ENCODE measurements around the gene APLP1.
A peak's percentile ranks its signal among the peaks of the same experiment; 100 is the strongest.

The APLP1 gene

DNA sequence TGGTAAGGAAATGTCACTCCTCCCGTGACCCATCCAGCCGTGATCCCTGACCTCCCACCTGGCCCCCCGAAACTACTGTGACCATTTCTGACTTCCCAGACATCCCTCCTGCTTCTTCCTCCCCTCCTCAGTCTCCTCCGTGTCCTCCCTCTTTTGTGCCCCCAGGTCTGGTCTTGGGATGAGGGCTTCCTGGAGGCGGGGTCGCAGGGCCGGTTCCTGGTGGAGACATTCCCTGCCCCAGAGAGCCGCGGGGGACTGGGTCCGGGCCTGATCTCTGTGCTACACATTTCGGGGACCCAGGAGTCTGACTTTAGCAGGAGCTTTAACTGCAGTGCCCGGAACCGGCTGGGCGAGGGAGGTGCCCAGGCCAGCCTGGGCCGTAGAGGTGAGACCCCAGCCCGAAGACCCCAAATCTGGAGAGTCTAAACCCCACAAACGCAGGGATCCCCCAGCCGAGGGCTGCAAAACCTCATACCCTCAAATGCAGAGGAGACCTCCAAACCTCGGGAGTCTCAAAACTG, 6.7 kb upstream of the APLP1 start:
- Histone ChIP-seq H2BK5ac (ENCODE audit: low read length) (peak overlapping the region; percentile 79), H3K9ac (ENCODE audit: low read depth, low read length, poor library complexity) (peak overlapping the region; percentile 78), H3K9me3 (replicated peaks in 1 of 2; ENCODE audit: control insufficient read depth in 2 of 2, insufficient read depth in 1 of 2, low read depth in 1 of 2, low read length in 2 of 2) (no peaks in the 10 kb centered on the region), H3K79me1 (ENCODE audit: low read depth, low read length) (no peaks in the 10 kb centered on the region), H3K23ac (ENCODE audit: low read depth, low read length, poor library complexity) (peak overlapping the region; percentile 52), H3K36me3 (replicated peaks in 1 of 2; ENCODE audit: control insufficient read depth in 2 of 2, insufficient read depth in 2 of 2, low read length in 2 of 2) (peaks cover 3% of the 10 kb centered on the region in 2 donors), H2BK12ac (ENCODE audit: low read length) (peak overlapping the region; percentile 92), H2BK15ac (ENCODE audit: low read length) (peak overlapping the region; percentile 98), H3K14ac (ENCODE audit: low read length) (peak overlapping the region; percentile 58), H3K4me3 (ENCODE audit: low read length in 2 of 2) (peak overlapping the region in 1 of 2 donors; percentile 70), H4K91ac (ENCODE audit: low read depth, low read length, poor library complexity) (no peak overlapping the region), H3K4ac (ENCODE audit: low read length) (peak overlapping the region; percentile 10), H3K27ac (replicated peaks; ENCODE audit: low read length) (peak overlapping the region; percentile 92), H3K4me1 (ENCODE audit: control insufficient read depth in 2 of 2, insufficient read depth in 1 of 2, low read depth in 1 of 2, low read length in 2 of 2) (peaks cover 14 to 19% of the 10 kb centered on the region in 2 donors), H4K8ac (ENCODE audit: low read depth, low read length) (no peak overlapping the region), H3K27me3 (ENCODE audit: control insufficient read depth in 3 of 3, insufficient read depth in 3 of 3, low read depth in 1 of 3, low read length in 3 of 3) (peaks cover 0 to 34% (median 0%) of the 10 kb centered on the region in 3 experiments), H2AFZ (ENCODE audit: low read length) (peak overlapping the region; percentile 83), H2BK120ac (ENCODE audit: low read depth, low read length) (peak overlapping the region; percentile 81), H2AK5ac (ENCODE audit: low read depth, low read length) (peak overlapping the region; percentile 90), H3K18ac (ENCODE audit: low read length) (peak overlapping the region; percentile 98), H3K4me2 (ENCODE audit: insufficient read depth, low read length, poor library complexity, severe bottlenecking) (peak overlapping the region; percentile 83)
- WGBS, 2 donors (ENCODE audit: extremely low coverage in 2 of 2, insufficient read length in 2 of 2, insufficient replicate concordance in 1 of 2): no CpG with 5 or more reads among the region's 19 CpGs
- DNase-seq (ENCODE audit: low spot score): no peak

DNA sequence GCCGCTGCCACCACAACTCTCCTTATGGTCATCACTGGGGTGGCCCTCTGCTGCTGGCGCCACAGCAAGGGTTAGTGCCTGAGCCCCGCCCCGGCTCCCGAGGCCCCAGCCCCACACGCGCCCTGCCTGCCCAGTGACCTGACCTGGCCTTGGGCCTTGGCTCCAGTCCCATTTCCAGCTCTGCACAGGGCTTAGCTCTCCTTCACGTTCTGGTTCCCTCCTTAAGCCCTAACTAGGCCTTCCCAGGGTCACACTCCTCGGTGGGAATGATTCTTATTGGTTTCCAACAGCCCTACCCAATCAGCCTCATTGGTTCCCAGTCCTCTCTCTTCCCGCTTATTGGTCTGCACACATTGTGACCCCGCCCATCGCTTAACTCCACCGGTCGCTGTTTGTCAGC, 5.8 kb upstream of the APLP1 start:
- H2BK120ac ChIP-seq (ENCODE audit: low read depth, low read length): no peak overlapping the region
- H3K23ac ChIP-seq (ENCODE audit: low read depth, low read length, poor library complexity): no peak overlapping the region
- H2BK12ac ChIP-seq (ENCODE audit: low read length): peak overlapping the region; percentile 47
- peaks cover 3% of the 10 kb centered on the region in 2 donors for H3K36me3 ChIP-seq (replicated peaks in 1 of 2; ENCODE audit: control insufficient read depth in 2 of 2, insufficient read depth in 2 of 2, low read length in 2 of 2)
- peak overlapping the region; percentile 90 for H2AK5ac ChIP-seq (ENCODE audit: low read depth, low read length)
- no peak overlapping the region for H2AFZ ChIP-seq (ENCODE audit: low read length)
- WGBS, 2 donors (ENCODE audit: extremely low coverage in 2 of 2, insufficient read length in 2 of 2, insufficient replicate concordance in 1 of 2): no CpG with 5 or more reads among the region's 14 CpGs
- peak overlapping the region; percentile 34 for H3K18ac ChIP-seq (ENCODE audit: low read length)
- peak overlapping the region; percentile 98 for H2BK15ac ChIP-seq (ENCODE audit: low read length)
- H3K4ac ChIP-seq (ENCODE audit: low read length): no peak overlapping the region
- no peak overlapping the region for H3K27ac ChIP-seq (replicated peaks; ENCODE audit: low read length)
- peaks cover 15 to 16% of the 10 kb centered on the region in 2 donors for H3K4me1 ChIP-seq (ENCODE audit: control insufficient read depth in 2 of 2, insufficient read depth in 1 of 2, low read depth in 1 of 2, low read length in 2 of 2)
- DNase-seq (ENCODE audit: low spot score): no peak
- peaks cover 0 to 29% (median 0%) of the 10 kb centered on the region in 3 experiments for H3K27me3 ChIP-seq (ENCODE audit: control insufficient read depth in 3 of 3, insufficient read depth in 3 of 3, low read depth in 1 of 3, low read length in 3 of 3)
- H3K79me1 ChIP-seq (ENCODE audit: low read depth, low read length): no peaks in the 10 kb centered on the region
- no peak overlapping the region for H3K14ac ChIP-seq (ENCODE audit: low read length)
- H3K4me3 ChIP-seq (ENCODE audit: low read length in 2 of 2): no peak overlapping the region
- no peak overlapping the region for H3K9ac ChIP-seq (ENCODE audit: low read depth, low read length, poor library complexity)
- H4K8ac ChIP-seq (ENCODE audit: low read depth, low read length): no peak overlapping the region
- no peaks in the 10 kb centered on the region for H3K9me3 ChIP-seq (replicated peaks in 1 of 2; ENCODE audit: control insufficient read depth in 2 of 2, insufficient read depth in 1 of 2, low read depth in 1 of 2, low read length in 2 of 2)
- H4K91ac ChIP-seq (ENCODE audit: low read depth, low read length, poor library complexity): no peak overlapping the region
- no peak overlapping the region for H3K4me2 ChIP-seq (ENCODE audit: insufficient read depth, low read length, poor library complexity, severe bottlenecking)
- H2BK5ac ChIP-seq (ENCODE audit: low read length): no peak overlapping the region

DNA sequence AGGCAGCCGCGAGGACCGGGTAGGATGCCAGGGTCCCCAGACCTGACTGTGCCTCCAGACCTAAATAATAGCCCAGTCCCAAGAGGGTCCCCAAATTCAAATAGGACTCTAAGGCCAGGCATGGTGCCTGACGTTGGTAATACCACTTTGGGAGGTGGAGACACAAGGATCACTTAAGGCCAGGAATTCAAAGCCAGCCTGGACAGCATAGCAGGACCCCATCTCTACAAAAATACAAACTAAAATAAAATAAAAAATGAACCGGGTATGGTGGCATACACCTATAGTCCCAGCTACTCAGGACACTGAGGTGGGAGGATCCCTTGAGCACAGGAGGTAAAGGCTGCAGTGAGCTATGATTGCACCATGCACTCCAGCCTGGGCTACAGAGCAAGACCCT, 5.4 kb upstream of the APLP1 start:
- H2BK120ac ChIP-seq (ENCODE audit: low read depth, low read length): no peak overlapping the region
- peaks cover 0 to 25% (median 0%) of the 10 kb centered on the region in 3 experiments for H3K27me3 ChIP-seq (ENCODE audit: control insufficient read depth in 3 of 3, insufficient read depth in 3 of 3, low read depth in 1 of 3, low read length in 3 of 3)
- peaks cover 3% of the 10 kb centered on the region in 2 donors for H3K36me3 ChIP-seq (replicated peaks in 1 of 2; ENCODE audit: control insufficient read depth in 2 of 2, insufficient read depth in 2 of 2, low read length in 2 of 2)
- H2AFZ ChIP-seq (ENCODE audit: low read length): no peak overlapping the region
- DNase-seq (ENCODE audit: low spot score): no peak
- no peak overlapping the region for H2BK15ac ChIP-seq (ENCODE audit: low read length)
- no peak overlapping the region for H3K27ac ChIP-seq (replicated peaks; ENCODE audit: low read length)
- no peak overlapping the region for H3K4me3 ChIP-seq (ENCODE audit: low read length in 2 of 2)
- peaks cover 20 to 21% of the 10 kb centered on the region in 2 donors for H3K4me1 ChIP-seq (ENCODE audit: control insufficient read depth in 2 of 2, insufficient read depth in 1 of 2, low read depth in 1 of 2, low read length in 2 of 2)
- H3K14ac ChIP-seq (ENCODE audit: low read length): no peak overlapping the region
- H3K9me3 ChIP-seq (replicated peaks in 1 of 2; ENCODE audit: control insufficient read depth in 2 of 2, insufficient read depth in 1 of 2, low read depth in 1 of 2, low read length in 2 of 2): no peaks in the 10 kb centered on the region
- no peak overlapping the region for H3K18ac ChIP-seq (ENCODE audit: low read length)
- no peak overlapping the region for H2BK12ac ChIP-seq (ENCODE audit: low read length)
- H3K23ac ChIP-seq (ENCODE audit: low read depth, low read length, poor library complexity): no peak overlapping the region
- WGBS, 2 donors (ENCODE audit: extremely low coverage in 2 of 2, insufficient read length in 2 of 2, insufficient replicate concordance in 1 of 2): no CpG with 5 or more reads among the region's 5 CpGs
- H3K9ac ChIP-seq (ENCODE audit: low read depth, low read length, poor library complexity): no peak overlapping the region
- no peak overlapping the region for H4K8ac ChIP-seq (ENCODE audit: low read depth, low read length)
- no peak overlapping the region for H4K91ac ChIP-seq (ENCODE audit: low read depth, low read length, poor library complexity)
- H3K4me2 ChIP-seq (ENCODE audit: insufficient read depth, low read length, poor library complexity, severe bottlenecking): no peak overlapping the region
- no peak overlapping the region for H3K4ac ChIP-seq (ENCODE audit: low read length)
- no peak overlapping the region for H2AK5ac ChIP-seq (ENCODE audit: low read depth, low read length)
- no peaks in the 10 kb centered on the region for H3K79me1 ChIP-seq (ENCODE audit: low read depth, low read length)
- H2BK5ac ChIP-seq (ENCODE audit: low read length): no peak overlapping the region

DNA sequence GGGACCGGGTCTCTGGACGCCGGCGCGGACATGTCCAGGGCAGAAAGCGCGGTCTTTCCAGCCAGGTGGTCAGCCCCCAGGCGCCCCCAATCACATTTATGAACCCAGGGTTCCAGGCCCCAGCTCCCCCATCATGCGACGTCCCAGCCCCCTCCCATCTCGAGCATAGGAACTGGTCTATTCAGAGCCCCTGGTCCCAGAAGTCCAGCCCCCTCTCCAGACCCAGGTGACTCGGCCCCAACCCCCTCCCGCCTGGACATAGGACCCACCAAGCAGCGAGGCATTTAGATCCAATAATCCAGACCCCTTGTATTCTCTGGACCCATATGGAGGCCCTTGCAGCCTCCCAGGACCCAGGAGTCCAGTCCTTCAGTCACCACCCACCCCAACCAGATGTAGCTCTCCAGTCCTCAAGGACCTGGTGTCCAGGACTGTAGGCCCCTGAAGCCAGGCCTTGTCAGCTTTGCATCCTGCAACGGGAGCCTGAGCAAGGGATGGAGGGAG, 501 bp downstream of the APLP1 start:
- Histone ChIP-seq H3K18ac (ENCODE audit: low read length) (peak overlapping the region; percentile 98), H2BK15ac (ENCODE audit: low read length) (peak overlapping the region; percentile 97), H3K27ac (replicated peaks; ENCODE audit: low read length) (peak overlapping the region; percentile 98), H3K14ac (ENCODE audit: low read length) (no peak overlapping the region), H3K4me1 (ENCODE audit: control insufficient read depth in 2 of 2, insufficient read depth in 1 of 2, low read depth in 1 of 2, low read length in 2 of 2) (peaks cover 7 to 10% of the 10 kb centered on the region in 2 donors), H3K9me3 (replicated peaks in 1 of 2; ENCODE audit: control insufficient read depth in 2 of 2, insufficient read depth in 1 of 2, low read depth in 1 of 2, low read length in 2 of 2) (no peaks in the 10 kb centered on the region), H3K23ac (ENCODE audit: low read depth, low read length, poor library complexity) (peak overlapping the region; percentile 62), H4K8ac (ENCODE audit: low read depth, low read length) (no peak overlapping the region), H3K4me3 (ENCODE audit: low read length in 2 of 2) (peak overlapping the region; percentile 59 to 82), H2BK5ac (ENCODE audit: low read length) (peak overlapping the region; percentile 98), H3K79me1 (ENCODE audit: low read depth, low read length) (peaks cover 5% of the 10 kb centered on the region), H4K91ac (ENCODE audit: low read depth, low read length, poor library complexity) (peak overlapping the region; percentile 15), H2BK120ac (ENCODE audit: low read depth, low read length) (peak overlapping the region; percentile 93), H3K36me3 (replicated peaks in 1 of 2; ENCODE audit: control insufficient read depth in 2 of 2, insufficient read depth in 2 of 2, low read length in 2 of 2) (peaks cover 17 to 31% of the 10 kb centered on the region in 2 donors), H3K27me3 (ENCODE audit: control insufficient read depth in 3 of 3, insufficient read depth in 3 of 3, low read depth in 1 of 3, low read length in 3 of 3) (no peaks in the 10 kb centered on the region), H2AFZ (ENCODE audit: low read length) (peak overlapping the region; percentile 90), H2BK12ac (ENCODE audit: low read length) (peak overlapping the region; percentile 30), H3K9ac (ENCODE audit: low read depth, low read length, poor library complexity) (peak overlapping the region; percentile 78), H3K4ac (ENCODE audit: low read length) (no peak overlapping the region), H2AK5ac (ENCODE audit: low read depth, low read length) (peak overlapping the region; percentile 58), H3K4me2 (ENCODE audit: insufficient read depth, low read length, poor library complexity, severe bottlenecking) (peak overlapping the region; percentile 97)
- WGBS, 2 donors (ENCODE audit: extremely low coverage in 2 of 2, insufficient read length in 2 of 2, insufficient replicate concordance in 1 of 2): no CpG with 5 or more reads among the region's 15 CpGs
- no peak for DNase-seq (ENCODE audit: low spot score)
